ENCODE measurements around the gene PHIP. TPM values are rescaled to one million over a fixed set of nuclear protein-coding genes. Genes with fewer than 3 reads are reported as not detected.

PHIP gene
- total RNA-seq, 6 experiments from 2014 or later = 15.7 to 18.7 (median 17.6) TPM

DNA sequence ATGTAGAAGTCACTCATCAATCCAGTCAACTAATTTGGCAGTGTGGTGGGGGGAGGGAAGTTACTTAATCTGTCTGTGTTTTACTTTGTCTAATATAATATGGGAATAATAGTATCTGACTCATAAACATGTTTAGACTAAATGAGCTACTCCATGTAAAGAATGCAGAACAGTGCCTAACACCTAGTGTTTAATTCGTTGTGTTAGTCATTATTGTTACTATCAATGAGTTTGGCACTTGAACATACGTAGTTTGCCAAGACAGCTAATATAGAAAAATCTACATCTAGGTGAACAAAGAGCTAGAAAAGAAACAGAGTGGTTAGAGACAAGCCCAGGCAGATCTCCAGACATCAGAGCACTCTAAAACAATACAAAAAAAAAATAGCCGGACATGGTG, 161.6 kb downstream of the PHIP start:
- no peaks in the 10 kb centered on the region; the same call in 1 of the 2 replicates for H3K27me3 Mint-ChIP-seq (ENCODE audit: insufficient read depth)
- H3K4me3 Mint-ChIP-seq = no peak overlapping the region
- no peak for DNase-seq
- H3K27ac Mint-ChIP-seq = no peak overlapping the region
- peaks cover 8% of the 10 kb centered on the region for H3K36me3 Mint-ChIP-seq (ENCODE audit: low read depth)
- TF ChIP-seq, protein P1, sequence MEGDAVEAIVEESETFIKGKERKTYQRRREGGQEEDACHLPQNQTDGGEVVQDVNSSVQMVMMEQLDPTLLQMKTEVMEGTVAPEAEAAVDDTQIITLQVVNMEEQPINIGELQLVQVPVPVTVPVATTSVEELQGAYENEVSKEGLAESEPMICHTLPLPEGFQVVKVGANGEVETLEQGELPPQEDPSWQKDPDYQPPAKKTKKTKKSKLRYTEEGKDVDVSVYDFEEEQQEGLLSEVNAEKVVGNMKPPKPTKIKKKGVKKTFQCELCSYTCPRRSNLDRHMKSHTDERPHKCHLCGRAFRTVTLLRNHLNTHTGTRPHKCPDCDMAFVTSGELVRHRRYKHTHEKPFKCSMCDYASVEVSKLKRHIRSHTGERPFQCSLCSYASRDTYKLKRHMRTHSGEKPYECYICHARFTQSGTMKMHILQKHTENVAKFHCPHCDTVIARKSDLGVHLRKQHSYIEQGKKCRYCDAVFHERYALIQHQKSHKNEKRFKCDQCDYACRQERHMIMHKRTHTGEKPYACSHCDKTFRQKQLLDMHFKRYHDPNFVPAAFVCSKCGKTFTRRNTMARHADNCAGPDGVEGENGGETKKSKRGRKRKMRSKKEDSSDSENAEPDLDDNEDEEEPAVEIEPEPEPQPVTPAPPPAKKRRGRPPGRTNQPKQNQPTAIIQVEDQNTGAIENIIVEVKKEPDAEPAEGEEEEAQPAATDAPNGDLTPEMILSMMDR (IDR thresholded peaks at IDR 0.05) = no peak
- peaks cover 1% of the 10 kb centered on the region for H3K4me1 Mint-ChIP-seq (ENCODE audit: low read depth)
- peaks cover 27% of the 10 kb centered on the region for H3K9me3 Mint-ChIP-seq

DNA sequence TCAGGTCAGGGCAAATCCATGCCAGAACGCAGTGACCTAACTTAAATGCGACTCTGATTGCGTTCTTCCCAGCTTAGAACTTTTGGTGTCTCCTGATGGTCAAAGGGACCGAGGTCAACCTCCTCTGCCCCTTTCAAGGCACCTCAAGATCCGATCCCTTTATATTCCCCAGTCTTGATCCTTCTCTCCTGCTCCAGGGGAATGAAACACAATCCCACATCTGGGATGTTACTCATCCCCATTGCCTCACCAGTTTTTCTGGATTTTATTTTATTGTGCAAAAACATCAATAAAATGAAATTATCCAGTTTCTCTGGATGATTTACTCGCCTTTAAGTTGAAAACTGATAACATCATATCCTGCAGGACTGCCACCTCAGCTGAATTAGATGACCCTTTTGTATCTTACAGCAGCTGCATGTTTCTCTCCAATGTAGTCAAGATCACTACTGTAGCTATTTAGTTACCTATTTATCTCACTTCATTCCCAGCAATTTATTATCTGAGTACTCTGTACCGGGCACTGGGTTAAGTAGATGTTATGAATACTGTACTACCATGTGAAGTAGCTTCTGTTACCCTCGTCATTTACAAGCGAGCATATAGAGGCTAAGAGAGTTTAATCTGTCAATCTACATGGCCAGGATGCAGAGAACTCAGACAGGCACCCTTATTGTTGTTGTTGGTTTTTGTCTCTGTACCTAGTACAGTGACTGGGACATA, 166.7 kb downstream of the PHIP start:
- Mint-ChIP-seq H3K27me3 (ENCODE audit: insufficient read depth) (no peaks in the 10 kb centered on the region; the same call in 1 of the 2 replicates), H3K27ac (no peak overlapping the region), H3K36me3 (ENCODE audit: low read depth) (peaks cover 5% of the 10 kb centered on the region), H3K9me3 (peaks cover under 1% of the 10 kb centered on the region; the same call in 1 of the 2 replicates), H3K4me1 (ENCODE audit: low read depth) (peaks cover 37% of the 10 kb centered on the region), H3K4me3 (peak overlapping the region; percentile 72)
- no peak for DNase-seq
- TF ChIP-seq, protein P1 (IDR thresholded peaks at IDR 0.05) = no peak

GRCh38 chr6:78910591-78911171, 167.4 kb downstream of the PHIP start:
- H3K36me3 Mint-ChIP-seq (ENCODE audit: low read depth) = peaks cover 4% of the 10 kb centered on the region; the same call in 1 of the 2 replicates
- H3K4me1 Mint-ChIP-seq (ENCODE audit: low read depth) = peaks cover 43% of the 10 kb centered on the region
- no peak for DNase-seq
- no peaks in the 10 kb centered on the region; the same call in 1 of the 2 replicates for H3K27me3 Mint-ChIP-seq (ENCODE audit: insufficient read depth)
- no peak overlapping the region for H3K27ac Mint-ChIP-seq
- peak overlapping the region; percentile 72 for H3K4me3 Mint-ChIP-seq
- no peaks in the 10 kb centered on the region for H3K9me3 Mint-ChIP-seq
- TF ChIP-seq, protein P1 (IDR thresholded peaks at IDR 0.05) = no peak

GRCh38 chr6:78910010-78910409, 168.0 kb downstream of the PHIP start:
- TF ChIP-seq, protein P1 (IDR thresholded peaks at IDR 0.05) = no peak
- Mint-ChIP-seq H3K36me3 (ENCODE audit: low read depth) (peaks cover 4% of the 10 kb centered on the region; the same call in 1 of the 2 replicates), H3K4me1 (ENCODE audit: low read depth) (peaks cover 49% of the 10 kb centered on the region), H3K27ac (peak overlapping the region; percentile 67; the same call in 1 of the 2 replicates), H3K27me3 (ENCODE audit: insufficient read depth) (no peaks in the 10 kb centered on the region; the same call in 1 of the 2 replicates), H3K4me3 (peak overlapping the region; percentile 72), H3K9me3 (no peaks in the 10 kb centered on the region)
- DNase-seq = no peak

- DNase-seq = peak; percentile 48
- TF ChIP-seq, protein P1 (IDR thresholded peaks at IDR 0.05) = no peak
- H3K4me1 Mint-ChIP-seq (ENCODE audit: low read depth) = peaks cover 56% of the 10 kb centered on the region
- peak overlapping the region; percentile 67 for H3K27ac Mint-ChIP-seq
- no peaks in the 10 kb centered on the region; the same call in 1 of the 2 replicates for H3K27me3 Mint-ChIP-seq (ENCODE audit: insufficient read depth)
- H3K4me3 Mint-ChIP-seq = peak overlapping the region; percentile 72; the same call in 1 of the 2 replicates
- H3K36me3 Mint-ChIP-seq (ENCODE audit: low read depth) = peaks cover 4% of the 10 kb centered on the region; the same call in 1 of the 2 replicates
- no peaks in the 10 kb centered on the region for H3K9me3 Mint-ChIP-seq
Observed at GRCh38 chr6:78909391-78909790, 168.7 kb downstream of the PHIP start.

All from HFFc6 (cell line).